Keratinocyte (primary cell): Measurements from ENCODE around the gene FTO.

Experiments used
- EZH2 ChIP-seq: IDR thresholded peaks from one replicate; pipeline ENCODE4 v1.6.1; 2012; ENCODE audit warnings: inconsistent platforms, mild to moderate bottlenecking, low read length, moderate library complexity
- TF ChIP-seq, protein P1 (sequence below), 3 experiments: IDR thresholded peaks in 1 of 3; conservative IDR thresholded peaks in 1 of 3; optimal IDR thresholded peaks in 1 of 3; 2 replicates in 2 of 3; 3 replicates in 1 of 3; pipeline versions ENCODE3 to v1.5.1; 2011; ENCODE audit warnings: low read length in 3 of 3, mild to moderate bottlenecking in 3 of 3, moderate library complexity in 2 of 3, control low read depth in 1 of 3, inconsistent platforms in 1 of 3; ENCODE audit not compliant: insufficient read depth in 2 of 3; ENCODE audit errors: extremely low read depth in 1 of 3

GRCh38 chr16:53886482-53887378 is 182.8 kb downstream of the FTO start:
- no peak for TF ChIP-seq EZH2
- TF ChIP-seq, protein P1, sequence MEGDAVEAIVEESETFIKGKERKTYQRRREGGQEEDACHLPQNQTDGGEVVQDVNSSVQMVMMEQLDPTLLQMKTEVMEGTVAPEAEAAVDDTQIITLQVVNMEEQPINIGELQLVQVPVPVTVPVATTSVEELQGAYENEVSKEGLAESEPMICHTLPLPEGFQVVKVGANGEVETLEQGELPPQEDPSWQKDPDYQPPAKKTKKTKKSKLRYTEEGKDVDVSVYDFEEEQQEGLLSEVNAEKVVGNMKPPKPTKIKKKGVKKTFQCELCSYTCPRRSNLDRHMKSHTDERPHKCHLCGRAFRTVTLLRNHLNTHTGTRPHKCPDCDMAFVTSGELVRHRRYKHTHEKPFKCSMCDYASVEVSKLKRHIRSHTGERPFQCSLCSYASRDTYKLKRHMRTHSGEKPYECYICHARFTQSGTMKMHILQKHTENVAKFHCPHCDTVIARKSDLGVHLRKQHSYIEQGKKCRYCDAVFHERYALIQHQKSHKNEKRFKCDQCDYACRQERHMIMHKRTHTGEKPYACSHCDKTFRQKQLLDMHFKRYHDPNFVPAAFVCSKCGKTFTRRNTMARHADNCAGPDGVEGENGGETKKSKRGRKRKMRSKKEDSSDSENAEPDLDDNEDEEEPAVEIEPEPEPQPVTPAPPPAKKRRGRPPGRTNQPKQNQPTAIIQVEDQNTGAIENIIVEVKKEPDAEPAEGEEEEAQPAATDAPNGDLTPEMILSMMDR (optimal IDR thresholded peaks at IDR 0.05 in 1 of 3, IDR thresholded peaks at IDR 0.05 in 1 of 3, conservative IDR thresholded peaks at IDR 0.05 in 1 of 3; ENCODE audit: extremely low read depth in 1 of 3, insufficient read depth in 2 of 3, low read length in 3 of 3) = no peak
